Measurements from ENCODE around the gene RALB.
"Not testable (repeated sequence)": the region's sequence is repeated elsewhere in the genome, so short reads cannot be mapped to it uniquely, and the experiment has no call there.

Gene RALB

GRCh38 chr2:120293096-120294007, 40.7 kb downstream of the RALB start:
- no peak for DNase-seq (ENCODE audit: low read depth)

DNA sequence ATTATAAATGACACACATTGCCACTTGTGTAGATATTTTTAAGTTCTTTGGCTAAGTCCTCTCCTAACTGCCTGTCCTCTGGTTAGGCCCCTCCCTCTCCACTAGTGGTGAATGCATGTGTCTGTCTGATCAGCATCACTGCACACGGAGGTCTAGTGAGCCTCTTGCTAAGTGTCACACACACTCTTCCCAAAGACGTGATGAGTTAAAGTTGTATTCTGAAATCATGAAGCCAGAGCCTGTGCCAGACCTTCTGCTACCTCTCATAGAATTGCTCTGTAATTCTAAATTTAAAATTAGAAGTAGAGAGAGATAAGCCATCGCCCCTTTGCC, 41.3 kb downstream of the RALB start:
- no peak for DNase-seq (ENCODE audit: low read depth)

- DNase-seq (ENCODE audit: low read depth): no peak
Measured at GRCh38 chr2:120298173-120298835, 45.7 kb downstream of the RALB start.

DNA sequence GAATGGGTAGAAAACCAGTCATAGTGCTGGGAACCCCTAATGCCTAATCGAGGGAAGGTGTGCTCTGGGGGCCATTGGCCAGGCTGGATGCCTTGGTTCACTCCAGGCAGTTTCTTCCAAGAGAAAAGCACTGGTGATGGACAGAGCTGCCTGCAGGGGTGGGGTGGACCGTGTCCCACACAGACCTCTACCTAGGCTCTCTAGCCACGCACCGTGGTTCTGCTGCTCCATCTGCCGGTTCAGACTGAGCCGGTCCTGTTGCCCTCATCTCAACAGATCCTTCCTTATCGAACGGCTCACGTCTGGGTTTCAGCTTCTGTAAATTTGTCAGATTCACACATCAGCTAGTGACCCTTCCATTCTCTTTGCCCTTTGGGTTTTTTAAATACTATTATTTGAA, 46.4 kb downstream of the RALB start:
- no peak for DNase-seq (ENCODE audit: low read depth)

DNA sequence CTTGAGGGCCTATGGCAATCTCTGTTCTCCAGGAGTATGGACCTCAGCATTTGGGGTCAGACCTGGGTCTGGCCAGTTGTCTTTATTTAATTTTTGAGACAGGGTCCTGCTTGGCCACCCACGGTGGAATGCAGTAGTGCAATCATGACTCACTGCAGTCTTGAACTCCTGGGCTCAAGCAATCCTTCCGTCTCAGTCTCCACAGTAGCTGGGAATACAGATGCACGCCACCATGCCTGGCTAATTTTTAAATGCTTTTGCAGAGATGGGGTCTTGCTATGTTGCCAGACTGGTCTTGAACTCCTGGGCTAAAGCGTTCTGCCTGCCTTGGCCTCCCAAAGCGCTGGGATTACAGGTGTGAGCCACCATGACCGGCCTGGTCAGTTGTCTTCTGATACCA, 46.9 kb downstream of the RALB start:
- DNase-seq (ENCODE audit: low read depth): no peak

DNA sequence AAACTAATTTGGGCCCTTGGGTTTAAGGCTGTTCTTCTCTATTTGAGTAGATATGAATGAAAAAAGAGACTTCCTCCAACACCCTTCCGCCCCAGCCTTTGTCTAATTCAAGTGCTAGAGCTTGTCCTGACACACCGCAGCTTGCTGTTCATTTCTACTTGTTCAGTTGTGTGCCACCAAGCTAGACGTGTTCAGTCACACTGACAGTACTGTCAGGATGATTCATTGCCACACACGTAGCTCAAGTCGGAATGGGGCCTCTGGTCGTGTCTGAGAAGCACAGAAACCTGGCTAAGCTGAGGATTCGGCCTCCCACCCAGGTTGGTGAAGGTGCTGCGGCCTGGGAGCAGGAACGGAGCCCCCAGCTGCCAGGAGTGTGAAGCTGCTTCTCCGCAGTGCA, 47.7 kb downstream of the RALB start:
- DNase-seq (ENCODE audit: low read depth): no peak

DNA sequence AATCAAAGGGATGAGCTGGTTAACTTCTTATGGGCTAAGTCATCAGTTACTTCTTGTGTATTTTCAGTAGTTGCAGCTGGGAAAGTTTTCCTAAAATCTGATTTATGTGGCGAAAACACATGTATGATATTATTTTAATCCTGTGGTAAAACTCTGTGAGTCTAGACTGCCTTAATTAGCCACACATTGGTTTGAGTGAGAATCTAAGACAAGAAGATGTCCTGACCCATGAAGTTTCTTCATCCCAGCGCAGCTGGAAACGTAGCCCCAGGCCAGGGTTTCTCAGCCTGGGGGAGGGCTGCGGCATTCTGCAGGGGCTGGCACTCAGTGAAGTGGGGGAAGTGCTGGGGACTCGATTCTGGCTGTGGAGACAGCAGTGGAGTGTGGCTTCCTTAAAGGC, 48.6 kb downstream of the RALB start:
- no peak for DNase-seq (ENCODE audit: low read depth)

DNA sequence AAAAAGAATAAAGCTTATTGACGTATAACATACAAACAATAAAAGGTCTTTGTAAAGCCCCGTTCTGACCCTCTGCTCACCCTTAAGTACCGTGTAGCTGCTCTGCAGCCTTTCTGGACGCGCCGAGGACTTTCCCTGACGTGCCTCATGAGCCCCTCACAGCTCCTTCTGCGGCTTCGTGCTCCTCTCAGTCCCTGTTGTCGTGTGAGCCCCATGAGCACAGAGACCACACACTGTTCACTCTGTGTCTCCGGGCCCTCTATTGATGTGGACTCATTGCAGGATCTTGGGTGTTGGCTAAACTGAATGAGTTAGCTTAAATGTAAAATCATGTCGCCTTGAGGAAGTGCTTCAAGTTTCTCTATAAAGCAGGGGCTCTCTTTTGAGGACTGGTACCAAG, 49.6 kb downstream of the RALB start:
- no peak for DNase-seq (ENCODE audit: low read depth)

- DNase-seq (ENCODE audit: low read depth): no peak
Measured at GRCh38 chr2:120303177-120303576, 50.5 kb downstream of the RALB start.

DNA sequence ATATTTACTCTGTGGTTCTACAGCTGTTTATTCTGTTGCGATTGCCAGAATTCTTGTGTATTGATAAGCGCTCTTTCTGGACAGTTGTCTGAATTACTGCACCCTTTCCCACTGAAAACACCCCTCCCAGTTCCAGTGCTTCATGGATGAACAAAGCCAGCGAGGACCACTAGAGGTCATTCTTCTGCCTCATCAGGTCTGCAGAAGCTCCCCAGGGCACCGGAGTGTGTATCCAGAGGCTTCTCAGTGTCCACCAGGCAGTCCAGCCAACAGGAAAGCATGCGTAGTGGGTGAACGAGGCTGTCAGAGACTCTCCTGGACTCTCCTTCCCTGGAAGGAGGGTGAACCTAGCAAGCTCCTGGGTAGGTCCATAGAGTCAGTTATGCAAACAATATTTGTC, 52.6 kb downstream of the RALB start:
- DNase-seq (ENCODE audit: low read depth): no peak

GRCh38 chr2:120305937-120306490, 53.4 kb downstream of the RALB start:
- no peak for DNase-seq (ENCODE audit: low read depth)

GRCh38 chr2:120307482-120307881, 54.8 kb downstream of the RALB start:
- no peak for DNase-seq (ENCODE audit: low read depth)

GRCh38 chr2:120308038-120308910, 55.6 kb downstream of the RALB start:
- no peak for DNase-seq (ENCODE audit: low read depth)

DNA sequence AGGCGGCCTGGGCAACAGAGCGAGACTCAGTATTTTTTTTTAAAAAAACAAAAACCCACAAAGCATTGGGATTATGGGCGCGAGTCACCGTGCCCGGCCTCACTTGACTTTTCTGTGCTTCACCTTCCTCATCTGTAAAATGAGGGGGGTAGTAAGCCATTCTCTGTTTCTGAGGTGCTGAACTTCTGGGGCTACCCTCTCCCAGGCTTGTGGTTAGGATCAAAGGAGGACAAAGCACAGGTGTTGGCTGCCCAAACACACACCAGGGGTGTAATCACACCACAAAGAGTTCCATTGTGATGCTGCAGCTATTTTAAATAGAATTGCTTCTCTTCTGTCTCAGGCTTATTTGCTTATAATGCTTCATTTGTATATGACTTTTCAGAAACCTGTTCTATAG, 57.5 kb downstream of the RALB start:
- DNase-seq (ENCODE audit: low read depth): no peak

GRCh38 chr2:120310841-120311240, 58.2 kb downstream of the RALB start:
- DNase-seq (ENCODE audit: low read depth): not testable (repeated sequence)

- DNase-seq (ENCODE audit: low read depth): no peak
Measured at GRCh38 chr2:120312076-120312475, 59.4 kb downstream of the RALB start.

DNA sequence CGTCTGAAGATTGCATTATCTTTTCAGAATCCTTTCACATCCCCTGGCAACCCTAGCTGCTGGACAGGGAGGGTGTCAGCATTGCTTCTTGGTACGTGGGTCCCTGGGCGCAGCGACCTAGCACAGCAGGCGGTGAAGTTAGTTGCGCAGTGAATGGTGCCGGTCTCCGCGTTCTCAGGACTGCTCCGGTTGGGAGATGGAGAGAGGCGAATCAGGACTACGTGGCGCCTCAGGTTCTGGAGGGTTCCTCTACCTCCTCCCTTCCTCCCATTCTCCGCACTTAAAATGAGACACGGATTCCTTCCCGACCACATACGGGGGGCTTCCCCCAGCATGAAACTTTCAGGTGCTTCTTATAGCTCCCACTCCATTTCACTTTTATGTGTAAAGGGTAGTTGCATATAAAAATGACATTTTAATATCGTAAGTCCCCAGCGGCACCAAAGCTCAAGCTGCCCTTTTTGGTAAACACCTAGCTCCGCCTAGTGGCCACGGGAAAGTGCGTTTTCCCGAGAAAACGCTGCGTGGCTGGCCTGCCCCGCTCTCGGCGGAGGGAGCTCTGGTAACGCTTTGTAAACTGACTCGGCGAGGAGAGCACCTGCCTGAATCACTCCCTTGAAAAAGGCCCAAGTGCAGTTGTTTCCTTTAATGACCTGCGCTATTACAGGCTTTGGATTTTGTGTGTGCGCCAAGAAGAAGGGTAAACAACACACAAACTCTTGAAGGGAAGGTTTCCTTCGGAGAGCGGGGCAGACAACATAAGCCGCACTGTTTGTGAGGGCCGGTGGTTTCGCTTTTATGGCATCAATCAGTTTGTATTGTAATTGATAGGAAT, 60.4 kb downstream of the RALB start:
- DNase-seq (ENCODE audit: low read depth): peak; percentile 64

DNA sequence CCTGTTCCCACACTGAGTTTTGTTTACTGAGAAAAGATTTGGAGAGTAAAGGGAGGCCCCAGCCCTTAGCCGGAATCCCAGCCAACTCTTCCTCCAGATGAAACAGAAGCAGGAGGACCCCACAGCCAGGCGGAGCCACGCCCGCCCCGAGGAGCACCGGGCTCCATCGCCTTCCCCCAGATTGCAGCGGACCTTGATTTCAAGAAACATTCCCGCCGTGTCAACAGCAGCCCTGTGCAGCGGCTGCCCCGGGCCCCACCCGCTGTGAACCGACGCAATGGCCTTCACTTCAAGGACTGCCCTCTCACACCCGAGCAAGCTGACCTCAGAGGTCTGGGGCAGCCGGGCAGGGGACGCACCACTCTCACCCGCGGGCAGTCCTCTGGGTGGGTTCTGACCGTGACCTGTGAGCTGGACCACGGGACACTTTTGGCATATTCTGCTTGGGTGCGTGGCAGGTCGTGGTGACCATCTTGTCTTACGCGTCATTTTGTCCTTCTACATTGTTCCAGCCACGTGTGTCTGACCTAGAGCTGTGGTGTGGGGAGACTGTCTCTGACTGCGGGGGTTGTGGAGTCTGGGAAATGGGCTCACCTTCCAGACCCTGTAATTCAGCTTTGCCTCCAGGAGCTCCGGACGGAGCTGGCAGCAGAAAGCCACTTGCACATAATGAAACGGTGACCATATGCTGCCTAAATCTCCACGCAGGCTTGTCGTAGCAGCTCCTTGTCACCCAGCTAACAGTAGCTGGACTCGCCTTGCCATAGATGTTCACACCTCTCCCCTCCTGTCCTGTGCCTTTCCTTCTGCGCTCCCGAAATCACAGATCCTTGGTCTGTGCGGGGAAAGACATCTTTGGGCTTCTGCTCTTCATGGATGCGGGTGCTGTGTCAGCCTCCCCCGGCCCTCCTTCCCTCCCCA, 61.3 kb downstream of the RALB start:
- DNase-seq (ENCODE audit: low read depth): no peak

- no peak for DNase-seq (ENCODE audit: low read depth)
Measured at GRCh38 chr2:120314690-120315366, 62.2 kb downstream of the RALB start.

Measured in GM04504 (cell line).